ENCODE measurements around the gene TLR3. TPM values are rescaled to one million over a fixed set of nuclear protein-coding genes. Genes with fewer than 3 reads are reported as not detected.

The TLR3 gene
- total RNA-seq, 1 experiment from 2014 or later, result 0.57 TPM

DNA sequence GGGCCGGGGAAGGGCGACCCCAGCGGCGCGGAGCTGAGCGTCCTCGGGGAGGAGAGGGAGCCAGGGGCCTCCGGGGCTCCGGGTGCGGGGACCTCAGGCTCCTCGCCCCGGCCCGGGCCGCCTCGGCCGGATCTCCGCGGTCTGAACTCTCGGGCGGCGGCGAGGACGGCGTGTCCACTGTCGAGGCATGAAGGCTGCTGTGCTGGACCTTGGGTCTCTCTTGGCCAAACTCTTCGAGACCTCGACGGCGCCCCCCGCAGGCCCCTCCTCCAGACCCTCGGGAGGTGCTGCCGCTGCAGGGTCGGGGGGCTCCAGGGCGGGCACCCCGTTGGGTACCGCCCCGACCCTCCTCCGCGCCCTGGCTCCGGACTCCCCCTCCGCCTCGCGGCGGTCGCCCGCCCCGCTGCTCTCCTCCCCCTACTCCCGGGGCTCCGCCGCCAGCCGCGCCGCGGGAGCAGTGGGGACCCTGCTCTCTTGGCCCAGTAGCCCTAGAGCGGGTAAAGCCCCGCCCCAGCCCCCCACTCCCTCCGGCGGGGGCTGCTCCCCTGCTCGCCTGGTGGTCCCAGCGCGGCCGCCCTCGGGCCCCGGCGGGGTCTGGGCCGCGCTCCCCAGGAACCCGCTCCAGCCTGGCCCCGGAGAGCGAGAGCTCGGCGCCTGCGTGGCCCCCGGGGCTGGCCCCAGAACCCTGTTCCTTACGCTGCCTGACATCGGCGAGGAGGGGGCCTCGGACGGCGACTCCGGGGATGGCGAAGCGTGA, 36.1 kb downstream of the TLR3 start:
- intact Hi-C loops (cut with micrococcal nuclease; ENCODE audit: unreplicated experiment), result loop anchor here (2.0 kb wide), 3 partner anchors 22 to 40 kb away; no protein-coding TSS in a partner anchor
- POLR2A ChIA-PET, result no interaction called here
- no peaks in the 10 kb centered on the region for H3K36me3 Mint-ChIP-seq (ENCODE audit: insufficient read depth, unreplicated experiment)

DNA sequence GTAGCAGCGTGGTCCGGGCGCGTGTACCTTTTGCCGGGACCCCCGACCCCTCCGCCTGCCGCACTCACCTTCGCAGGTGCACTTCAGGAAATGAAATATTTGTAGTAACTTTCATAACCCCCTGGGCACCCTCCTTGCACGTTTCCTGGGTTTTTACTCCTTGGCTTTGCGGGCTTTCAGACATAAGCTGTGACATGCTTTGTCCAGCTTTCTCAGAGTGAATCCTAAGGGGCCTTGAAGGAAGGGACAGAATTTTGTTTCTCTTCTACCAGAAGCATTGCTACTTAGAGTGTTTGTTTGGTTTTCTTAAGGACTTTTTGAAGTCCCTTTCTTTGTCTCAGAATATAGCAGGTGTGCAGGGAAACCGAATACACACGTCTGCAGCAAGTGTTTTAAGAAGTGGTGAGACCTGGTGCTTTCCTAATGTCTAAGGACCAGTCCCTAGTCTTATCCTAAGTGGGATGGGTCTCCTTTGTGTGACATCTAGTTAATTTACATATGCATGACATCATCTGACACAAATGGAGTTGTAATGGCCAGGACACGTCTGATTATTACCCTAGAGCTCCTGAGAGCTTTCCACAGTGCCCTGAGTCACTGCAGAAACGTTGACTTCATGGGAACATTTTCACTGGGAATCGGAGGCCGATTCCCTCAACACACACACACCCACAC, 36.8 kb downstream of the TLR3 start:
- Mint-ChIP-seq H3K36me3 (ENCODE audit: insufficient read depth, unreplicated experiment) (no peaks in the 10 kb centered on the region), H3K4me3 (ENCODE audit: unreplicated experiment) (peak overlapping the region; percentile 60), H3K27ac (ENCODE audit: unreplicated experiment) (peak overlapping the region; percentile 82), H3K27me3 (ENCODE audit: insufficient read depth, unreplicated experiment) (no peaks in the 10 kb centered on the region), H3K9me3 (ENCODE audit: unreplicated experiment) (no peaks in the 10 kb centered on the region), H3K4me1 (ENCODE audit: low read depth, unreplicated experiment) (no peaks in the 10 kb centered on the region)
- Histone ChIP-seq H3K4me3 (ENCODE audit: low read depth, low read length) (peak overlapping the region; percentile 67), H3K36me3 (ENCODE audit: control insufficient read depth, insufficient read depth, low read length) (no peaks in the 10 kb centered on the region), H3K9me3 (no peaks in the 10 kb centered on the region), H3K4me1 (0 out of 2 replicates have a peak, but pooled peaks cover 4% of the 10 kb centered on the region), H3K27me3 (replicated peaks; ENCODE audit: control insufficient read depth, insufficient read depth, low read length) (no peaks in the 10 kb centered on the region)
- DNase-seq, result peak in 1 of 2 experiments; percentile 6
- TF ChIP-seq, protein P1, sequence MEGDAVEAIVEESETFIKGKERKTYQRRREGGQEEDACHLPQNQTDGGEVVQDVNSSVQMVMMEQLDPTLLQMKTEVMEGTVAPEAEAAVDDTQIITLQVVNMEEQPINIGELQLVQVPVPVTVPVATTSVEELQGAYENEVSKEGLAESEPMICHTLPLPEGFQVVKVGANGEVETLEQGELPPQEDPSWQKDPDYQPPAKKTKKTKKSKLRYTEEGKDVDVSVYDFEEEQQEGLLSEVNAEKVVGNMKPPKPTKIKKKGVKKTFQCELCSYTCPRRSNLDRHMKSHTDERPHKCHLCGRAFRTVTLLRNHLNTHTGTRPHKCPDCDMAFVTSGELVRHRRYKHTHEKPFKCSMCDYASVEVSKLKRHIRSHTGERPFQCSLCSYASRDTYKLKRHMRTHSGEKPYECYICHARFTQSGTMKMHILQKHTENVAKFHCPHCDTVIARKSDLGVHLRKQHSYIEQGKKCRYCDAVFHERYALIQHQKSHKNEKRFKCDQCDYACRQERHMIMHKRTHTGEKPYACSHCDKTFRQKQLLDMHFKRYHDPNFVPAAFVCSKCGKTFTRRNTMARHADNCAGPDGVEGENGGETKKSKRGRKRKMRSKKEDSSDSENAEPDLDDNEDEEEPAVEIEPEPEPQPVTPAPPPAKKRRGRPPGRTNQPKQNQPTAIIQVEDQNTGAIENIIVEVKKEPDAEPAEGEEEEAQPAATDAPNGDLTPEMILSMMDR (IDR thresholded peaks at IDR 0.05; ENCODE audit: insufficient read depth in 1 of 2, low read depth in 1 of 2, low read length in 1 of 2, severe bottlenecking in 1 of 2, unreplicated experiment in 1 of 2), result no peak
- intact Hi-C loops (cut with micrococcal nuclease; ENCODE audit: unreplicated experiment), result loop anchor here (2.0 kb wide), 3 partner anchors 23 to 39 kb away; no protein-coding TSS in a partner anchor
- POLR2A ChIA-PET, result no interaction called here
- CTCF ChIA-PET, result interaction anchor here (0.6 to 1.3 kb wide), 3 partner anchors 10 to 32 kb away, joined by 4 read pairs; no protein-coding TSS in a partner anchor
- BruUV-seq (replicated peaks), result TSS peak; percentile 42

More for the DNA sequence above, 36.1 kb downstream of the TLR3 start:
- CTCF ChIA-PET, result interaction anchor here (0.6 to 1.3 kb wide), 3 partner anchors 9 to 33 kb away, joined by 3 to 6 read pairs (median 4); no protein-coding TSS in a partner anchor
- Histone ChIP-seq H3K27me3 (replicated peaks; ENCODE audit: control insufficient read depth, insufficient read depth, low read length) (no peaks in the 10 kb centered on the region), H3K36me3 (ENCODE audit: control insufficient read depth, insufficient read depth, low read length) (no peaks in the 10 kb centered on the region), H3K4me1 (0 out of 2 replicates have a peak, but pooled peaks cover 4% of the 10 kb centered on the region), H3K9me3 (no peaks in the 10 kb centered on the region), H3K4me3 (ENCODE audit: low read depth, low read length) (peak overlapping the region; percentile 67)
- TF ChIP-seq, protein P1 (IDR thresholded peaks at IDR 0.05; ENCODE audit: insufficient read depth in 1 of 2, low read depth in 1 of 2, low read length in 1 of 2, severe bottlenecking in 1 of 2, unreplicated experiment in 1 of 2), result no peak
- Mint-ChIP-seq H3K27ac (ENCODE audit: unreplicated experiment) (peak overlapping the region; percentile 82), H3K27me3 (ENCODE audit: insufficient read depth, unreplicated experiment) (no peaks in the 10 kb centered on the region), H3K4me3 (ENCODE audit: unreplicated experiment) (peak overlapping the region; percentile 60), H3K4me1 (ENCODE audit: low read depth, unreplicated experiment) (no peaks in the 10 kb centered on the region), H3K9me3 (ENCODE audit: unreplicated experiment) (no peaks in the 10 kb centered on the region)
- DNase-seq, result peak in 1 of 2 experiments; percentile 52
- no TSS peak for BruUV-seq (replicated peaks)

DNA sequence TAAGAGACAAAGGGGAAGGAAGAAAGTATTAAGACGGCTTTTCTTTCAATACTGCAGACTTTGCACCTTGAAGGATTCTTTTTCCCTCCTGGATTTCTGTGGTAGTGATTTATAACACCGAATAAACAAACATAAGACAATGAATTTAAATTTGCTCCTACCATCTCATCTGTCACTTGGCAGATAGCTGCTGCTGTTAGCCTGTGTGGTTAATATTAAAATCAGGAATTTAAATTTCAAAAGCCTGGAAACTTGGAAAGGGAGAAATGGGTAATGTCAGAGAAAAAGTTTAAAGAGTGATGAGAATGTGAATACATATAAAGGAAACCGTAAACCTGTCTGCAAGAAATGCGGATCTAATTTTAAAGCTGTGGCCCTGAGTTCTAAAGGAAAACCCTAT, 39.0 kb downstream of the TLR3 start:
- H3K9me3 Mint-ChIP-seq (ENCODE audit: unreplicated experiment), result no peaks in the 10 kb centered on the region
- no peak for DNase-seq
- H3K4me1 Mint-ChIP-seq (ENCODE audit: low read depth, unreplicated experiment), result no peaks in the 10 kb centered on the region
- H3K27me3 Mint-ChIP-seq (ENCODE audit: insufficient read depth, unreplicated experiment), result no peaks in the 10 kb centered on the region
- TF ChIP-seq, protein P1 (IDR thresholded peaks at IDR 0.05; ENCODE audit: insufficient read depth in 1 of 2, low read depth in 1 of 2, low read length in 1 of 2, severe bottlenecking in 1 of 2, unreplicated experiment in 1 of 2), result no peak
- intact Hi-C loops (cut with micrococcal nuclease; ENCODE audit: unreplicated experiment), result no loop called here
- H3K4me3 ChIP-seq (ENCODE audit: low read depth, low read length), result no peak overlapping the region
- no TSS peak for BruUV-seq (replicated peaks)
- no peaks in the 10 kb centered on the region for H3K9me3 ChIP-seq
- H3K4me3 Mint-ChIP-seq (ENCODE audit: unreplicated experiment), result no peak overlapping the region
- H3K27me3 ChIP-seq (replicated peaks; ENCODE audit: control insufficient read depth, insufficient read depth, low read length), result no peaks in the 10 kb centered on the region
- no peaks in the 10 kb centered on the region for H3K36me3 Mint-ChIP-seq (ENCODE audit: insufficient read depth, unreplicated experiment)
- 0 out of 2 replicates have a peak, but pooled peaks cover 4% of the 10 kb centered on the region for H3K4me1 ChIP-seq
- CTCF ChIA-PET, result no interaction called here
- POLR2A ChIA-PET, result no interaction called here
- no peak overlapping the region for H3K27ac Mint-ChIP-seq (ENCODE audit: unreplicated experiment)
- no peaks in the 10 kb centered on the region for H3K36me3 ChIP-seq (ENCODE audit: control insufficient read depth, insufficient read depth, low read length)

Measured in Caco-2 (cell line).